Measurements from ENCODE around the gene ZNF630.
"Not testable (repeated sequence)": the region's sequence is repeated elsewhere in the genome, so short reads cannot be mapped to it uniquely, and the experiment has no call there.

ZNF630 gene

DNA sequence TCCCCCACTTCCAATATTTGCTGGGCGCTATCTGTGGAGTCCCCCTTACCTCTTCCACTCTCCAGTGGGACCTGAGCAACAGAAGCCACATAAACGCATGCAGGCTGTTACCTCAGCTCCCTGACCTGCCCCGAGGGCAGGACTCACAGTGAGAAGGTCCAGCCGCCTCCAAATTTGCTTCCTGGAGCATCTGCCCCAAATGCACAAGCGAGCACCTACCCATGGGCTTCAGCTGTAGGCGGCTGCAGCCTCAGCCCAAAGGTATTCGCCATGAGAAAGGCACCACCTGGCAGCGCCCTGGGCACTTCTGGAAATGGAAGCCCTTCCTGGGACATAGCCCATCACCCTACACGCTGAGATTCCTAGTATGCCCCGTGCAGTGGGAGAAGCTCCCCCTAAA, 41.2 kb downstream of the ZNF630 start:
- TF ChIP-seq, protein P1, sequence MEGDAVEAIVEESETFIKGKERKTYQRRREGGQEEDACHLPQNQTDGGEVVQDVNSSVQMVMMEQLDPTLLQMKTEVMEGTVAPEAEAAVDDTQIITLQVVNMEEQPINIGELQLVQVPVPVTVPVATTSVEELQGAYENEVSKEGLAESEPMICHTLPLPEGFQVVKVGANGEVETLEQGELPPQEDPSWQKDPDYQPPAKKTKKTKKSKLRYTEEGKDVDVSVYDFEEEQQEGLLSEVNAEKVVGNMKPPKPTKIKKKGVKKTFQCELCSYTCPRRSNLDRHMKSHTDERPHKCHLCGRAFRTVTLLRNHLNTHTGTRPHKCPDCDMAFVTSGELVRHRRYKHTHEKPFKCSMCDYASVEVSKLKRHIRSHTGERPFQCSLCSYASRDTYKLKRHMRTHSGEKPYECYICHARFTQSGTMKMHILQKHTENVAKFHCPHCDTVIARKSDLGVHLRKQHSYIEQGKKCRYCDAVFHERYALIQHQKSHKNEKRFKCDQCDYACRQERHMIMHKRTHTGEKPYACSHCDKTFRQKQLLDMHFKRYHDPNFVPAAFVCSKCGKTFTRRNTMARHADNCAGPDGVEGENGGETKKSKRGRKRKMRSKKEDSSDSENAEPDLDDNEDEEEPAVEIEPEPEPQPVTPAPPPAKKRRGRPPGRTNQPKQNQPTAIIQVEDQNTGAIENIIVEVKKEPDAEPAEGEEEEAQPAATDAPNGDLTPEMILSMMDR (IDR thresholded peaks at IDR 0.05; ENCODE audit: control insufficient read depth, insufficient read depth, low read depth, low read length, missing control alignments): no peak
- no peak overlapping the region for H3K4me3 ChIP-seq (ENCODE audit: control insufficient read depth, low read depth, low read length)
- no peak for DNase-seq (ENCODE audit: low read depth)

DNA sequence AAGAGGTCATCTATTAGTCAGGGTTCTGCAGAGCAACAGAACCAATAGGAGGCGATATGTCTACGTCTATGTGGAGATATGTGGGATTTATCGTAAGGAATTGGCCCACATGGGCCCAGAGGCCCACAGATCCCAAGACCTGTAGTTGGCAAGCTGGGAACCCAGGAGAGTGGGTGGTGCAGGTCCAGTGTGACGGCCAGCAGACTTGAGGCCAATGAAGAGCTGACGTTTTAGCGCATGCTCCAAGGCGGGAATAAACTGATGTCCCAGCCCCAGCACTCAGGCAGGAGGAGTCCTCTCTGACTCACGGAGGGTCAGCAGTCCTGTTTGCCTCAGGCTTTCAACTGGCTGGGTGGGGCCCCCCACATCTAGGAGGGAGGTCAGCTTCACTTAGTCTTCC, 43.3 kb downstream of the ZNF630 start:
- DNase-seq (ENCODE audit: low read depth): no peak
- TF ChIP-seq, protein P1 (IDR thresholded peaks at IDR 0.05; ENCODE audit: control insufficient read depth, insufficient read depth, low read depth, low read length, missing control alignments): no peak
- H3K4me3 ChIP-seq (ENCODE audit: control insufficient read depth, low read depth, low read length): no peak overlapping the region

DNA sequence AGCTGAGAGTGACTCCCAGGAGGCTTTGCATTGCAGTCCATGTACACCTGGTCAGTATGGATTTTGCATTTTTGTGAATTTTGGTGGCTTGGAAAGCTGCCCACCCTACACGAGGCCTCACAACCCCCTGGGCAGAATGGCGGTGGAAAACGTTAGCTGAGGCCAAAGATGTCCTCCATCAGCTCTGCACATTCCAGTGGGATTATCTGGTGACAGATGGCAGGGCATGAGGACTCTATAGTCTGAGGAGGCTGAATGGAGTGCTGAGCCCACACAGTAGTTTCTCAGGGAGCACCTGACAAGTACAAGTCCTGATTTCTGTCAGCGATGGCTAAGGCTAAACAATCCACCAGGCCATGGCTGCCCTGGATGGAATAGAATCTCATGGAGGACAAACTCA, 43.9 kb downstream of the ZNF630 start:
- not testable (repeated sequence) for H3K4me3 ChIP-seq (ENCODE audit: control insufficient read depth, low read depth, low read length); DNase-seq (ENCODE audit: low read depth)

DNA sequence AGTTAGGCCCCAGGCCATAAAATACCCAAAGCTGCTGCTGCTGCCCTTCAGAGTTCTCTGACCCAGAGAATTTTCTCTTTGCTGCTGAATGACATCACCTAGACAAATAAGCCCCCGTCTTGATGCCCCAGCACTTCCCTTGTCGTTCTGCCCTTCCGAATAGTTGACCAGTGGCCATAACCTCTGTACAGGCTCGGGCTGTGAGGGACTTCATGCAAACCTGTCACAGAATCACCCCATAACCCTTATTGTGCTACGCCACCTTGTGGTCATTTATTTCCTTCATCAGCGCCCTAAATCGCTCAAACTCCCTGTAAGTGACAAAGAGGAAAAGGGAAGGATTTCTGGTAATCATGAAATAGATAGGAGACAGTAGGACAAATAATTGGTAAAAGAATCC, 45.9 kb downstream of the ZNF630 start:
- no peak overlapping the region for H3K4me3 ChIP-seq (ENCODE audit: control insufficient read depth, low read depth, low read length)
- TF ChIP-seq, protein P1 (IDR thresholded peaks at IDR 0.05; ENCODE audit: control insufficient read depth, insufficient read depth, low read depth, low read length, missing control alignments): peak; percentile 70
- DNase-seq (ENCODE audit: low read depth): no peak

DNA sequence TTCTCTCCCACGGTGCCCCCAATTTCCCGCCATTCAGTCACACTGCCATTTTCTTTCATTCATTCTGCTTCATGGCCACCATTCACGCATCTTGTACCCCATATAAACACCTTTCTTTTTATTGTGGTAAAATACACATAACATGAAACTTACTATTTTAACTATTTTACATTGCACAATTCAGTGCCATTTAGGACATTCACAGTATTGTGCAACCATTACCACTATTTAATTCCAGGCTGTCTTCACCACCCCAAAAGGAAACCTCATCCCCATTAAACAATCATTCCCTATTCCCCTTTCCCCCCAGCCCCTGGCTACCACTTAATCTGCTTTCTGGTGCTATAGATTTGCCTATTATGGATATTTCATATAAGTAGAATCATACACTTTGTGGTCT, 48.7 kb downstream of the ZNF630 start:
- no peak for DNase-seq (ENCODE audit: low read depth)
- TF ChIP-seq, protein P1 (IDR thresholded peaks at IDR 0.05; ENCODE audit: control insufficient read depth, insufficient read depth, low read depth, low read length, missing control alignments): no peak
- H3K4me3 ChIP-seq (ENCODE audit: control insufficient read depth, low read depth, low read length): no peak overlapping the region

DNA sequence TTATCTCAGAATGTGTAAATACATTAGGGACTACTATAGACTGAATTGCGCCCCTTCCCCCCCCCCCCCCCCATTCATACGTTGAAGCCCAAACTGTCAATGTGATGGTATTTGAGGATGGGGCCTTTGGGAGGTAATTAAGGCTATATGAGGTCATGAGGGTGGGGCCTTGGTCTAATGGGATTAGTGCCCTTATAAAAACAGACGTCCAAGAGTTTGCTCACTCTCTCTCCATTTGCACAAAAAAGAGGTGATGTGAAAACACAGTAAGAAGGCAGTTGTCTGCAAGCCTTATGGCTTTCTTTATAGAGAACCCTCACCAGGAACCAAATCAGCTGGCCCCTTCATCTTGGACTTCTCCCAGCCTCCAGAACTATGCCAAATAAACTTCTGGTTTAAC, 49.3 kb downstream of the ZNF630 start:
- no peak overlapping the region for H3K4me3 ChIP-seq (ENCODE audit: control insufficient read depth, low read depth, low read length)
- TF ChIP-seq, protein P1 (IDR thresholded peaks at IDR 0.05; ENCODE audit: control insufficient read depth, insufficient read depth, low read depth, low read length, missing control alignments): no peak

DNA sequence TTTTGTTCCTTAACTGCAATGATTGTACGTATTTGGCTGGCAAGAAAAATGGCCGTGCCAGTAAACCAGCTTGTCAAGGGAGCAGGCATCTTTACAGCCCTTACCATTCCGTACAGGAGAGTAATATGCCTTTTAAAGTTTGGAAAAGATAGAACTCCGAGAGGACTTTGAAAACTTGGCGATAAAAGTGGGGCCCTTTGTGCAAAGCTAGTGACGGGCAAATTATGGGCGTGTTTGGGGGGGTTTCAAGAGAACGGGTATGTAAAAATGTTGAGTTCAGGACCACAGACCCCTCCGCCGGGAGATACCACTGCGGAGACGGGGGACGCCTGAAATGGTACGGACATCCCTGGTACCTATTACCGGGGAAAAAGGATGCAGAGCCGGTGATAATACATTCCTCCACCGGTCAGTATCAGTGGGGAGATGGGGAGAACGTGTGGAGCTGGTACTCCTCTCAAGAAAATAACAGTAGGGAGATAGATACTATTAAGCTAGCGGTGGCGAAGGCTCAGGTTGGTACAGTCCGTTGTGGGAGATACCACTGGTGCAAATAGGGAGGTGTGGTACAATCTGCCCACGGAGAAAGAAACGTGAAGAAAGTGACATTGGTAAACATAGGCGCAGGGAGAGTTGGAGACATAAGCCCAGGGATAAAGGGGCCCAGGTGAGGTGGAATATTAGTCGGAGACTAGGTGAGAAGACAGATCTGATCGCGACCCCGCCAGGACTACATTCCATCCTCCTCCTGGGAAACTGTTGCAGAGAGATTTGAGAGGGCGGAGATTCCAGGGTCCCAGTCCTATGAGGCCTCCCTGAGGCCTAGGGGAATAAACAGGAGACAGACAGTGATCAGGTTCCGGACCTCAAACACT, 50.2 kb downstream of the ZNF630 start:
- H3K4me3 ChIP-seq (ENCODE audit: control insufficient read depth, low read depth, low read length): peak overlapping the region; percentile 61
- TF ChIP-seq, protein P1 (IDR thresholded peaks at IDR 0.05; ENCODE audit: control insufficient read depth, insufficient read depth, low read depth, low read length, missing control alignments): no peak
- peak; percentile 61 for DNase-seq (ENCODE audit: low read depth)

More for the DNA sequence above, 49.3 kb downstream of the ZNF630 start:
- DNase-seq (ENCODE audit: low read depth): no peak

DNA sequence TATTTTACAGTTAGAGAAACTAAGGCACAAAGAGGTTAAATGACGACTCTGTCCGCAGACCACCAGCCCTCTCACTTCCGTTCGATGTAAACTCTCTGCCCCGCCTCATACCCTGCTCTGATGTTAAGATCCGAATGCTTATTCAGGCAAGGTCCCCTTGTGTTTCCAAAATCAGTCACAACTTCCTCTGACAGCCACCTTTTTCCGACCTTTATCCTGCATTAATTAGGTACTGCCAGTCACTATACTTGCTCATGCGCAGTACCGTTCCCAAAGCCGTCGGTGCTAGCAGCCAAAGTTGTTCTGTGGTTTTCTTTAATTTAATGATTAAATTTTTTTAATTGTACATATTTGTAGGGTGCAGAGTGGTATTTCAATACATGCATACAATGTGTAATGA, 51.0 kb downstream of the ZNF630 start:
- H3K4me3 ChIP-seq (ENCODE audit: control insufficient read depth, low read depth, low read length); DNase-seq (ENCODE audit: low read depth): not testable (repeated sequence)

DNA sequence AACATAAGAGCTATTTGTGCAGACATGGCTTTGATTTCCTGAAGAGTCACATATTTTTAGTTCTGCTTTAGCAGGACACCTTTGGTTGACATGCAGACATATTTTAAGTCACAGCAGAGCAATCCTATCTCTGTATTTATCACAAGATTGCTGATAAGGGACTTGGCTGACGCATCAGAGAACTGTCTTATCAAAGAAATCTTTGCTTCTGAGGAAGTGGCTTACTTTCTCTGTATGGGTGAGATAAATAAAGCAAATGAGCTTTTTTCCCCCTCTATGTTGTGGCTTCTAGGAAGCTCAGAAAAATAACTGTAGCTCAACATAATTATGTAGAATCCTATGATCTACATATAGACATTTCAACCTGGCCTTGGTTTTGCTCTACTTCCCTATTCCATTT, 51.5 kb downstream of the ZNF630 start:
- H3K4me3 ChIP-seq (ENCODE audit: control insufficient read depth, low read depth, low read length): not testable (repeated sequence)

DNA sequence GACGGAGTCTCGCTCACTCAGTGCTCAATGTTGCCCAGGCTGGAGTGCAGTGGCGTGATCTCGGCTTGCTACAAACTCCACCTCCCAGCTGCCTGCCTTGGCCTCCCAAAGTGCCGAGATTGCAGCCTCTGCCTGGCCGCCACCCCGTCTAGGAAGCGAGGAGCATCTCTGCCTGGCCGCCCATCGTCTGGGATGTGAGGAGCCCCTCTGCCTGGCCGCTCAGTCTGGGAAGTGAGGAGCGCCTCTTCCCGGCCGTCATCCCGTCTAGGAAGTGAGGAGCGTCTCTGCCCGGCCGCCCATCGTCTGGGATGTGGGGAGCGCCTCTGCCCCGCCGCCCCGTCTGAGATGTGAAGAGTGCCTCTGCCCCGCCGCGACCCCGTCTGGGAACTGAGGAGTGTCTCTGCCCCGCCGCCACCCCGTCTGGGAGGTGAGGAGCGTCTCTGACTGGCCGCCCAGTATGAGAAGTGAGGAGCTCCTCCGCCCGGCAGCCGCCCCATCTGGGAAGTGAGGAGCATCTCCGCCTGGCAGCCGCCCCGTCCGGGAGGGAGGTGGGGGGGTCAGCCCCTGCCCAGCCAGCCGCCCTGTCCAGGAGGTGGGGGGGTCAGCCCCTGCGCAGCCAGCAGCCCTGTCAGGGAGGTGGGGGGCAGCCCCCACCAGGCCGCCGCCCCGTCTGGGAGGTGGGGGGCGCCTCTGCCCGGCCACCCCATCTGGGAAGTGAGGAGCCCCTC, 54.7 kb downstream of the ZNF630 start:
- H3K4me3 ChIP-seq (ENCODE audit: control insufficient read depth, low read depth, low read length); DNase-seq (ENCODE audit: low read depth): not testable (repeated sequence)

More for the DNA sequence above, 51.5 kb downstream of the ZNF630 start:
- not testable (repeated sequence) for DNase-seq (ENCODE audit: low read depth)
